K562 (cell line): ENCODE measurements around the gene BECN2. TPM values are rescaled to one million over a fixed set of nuclear protein-coding genes. Genes with fewer than 3 reads are reported as not detected.
A peak's percentile ranks its signal among the peaks of the same experiment; 100 is the strongest.

Source experiments
- ATAC-seq: fragments of 200-7000 bp; cut with Tn5 transposase; 3 replicates; pipeline ENCODE4 v1.9.1; 2020; ENCODE audit warnings: moderate library complexity
- BruUV-seq: library from RNA; stranded (reverse); fragments of 400-500 nt; replicated peaks from 2 replicates; lab custom pipeline; 2021; lab: Mats Ljungman, UMichigan
- CTCF ChIA-PET: fragments of 300-600 bp; formaldehyde crosslinking; extraction: SDS; loops from one replicate; lab custom pipeline; 2021; ENCODE audit warnings: low intra/inter-chr PET ratio; lab: Yijun Ruan, JAX
- POLR2A ChIA-PET: fragments of 300-600, 350-650 bp; sonication (Branson Sonifier 250); formaldehyde crosslinking; extraction: SDS; loops from one replicate; lab custom pipeline; 2021; ENCODE audit warnings: antibody characterized with exemption, inconsistent platforms; lab: Yijun Ruan, JAX
- DNase-seq, 4 experiments: peaks; one replicate each; pipeline versions ENCODE4 v3.0.0 to v3.0.0-alpha.2; 2011 to 2018; ENCODE audit warnings: low spot score in 3 of 4, mixed read lengths in 3 of 4; ENCODE audit errors: extremely low read depth in 1 of 4
- FAIRE-seq: peaks from 2 replicates; lab custom pipeline; 2011; peaks lifted over from hg19 to GRCh38; lab: Jason Lieb, UNC
- H2AFZ ChIP-seq: 2 replicates; pipeline ENCODE4 v1.6.0; 2011; ENCODE audit warnings: low read depth, low read length, control low read depth, inconsistent platforms
- H3K27ac ChIP-seq: fragments of 200-600 bp; 3 replicates; pipeline ENCODE4 v1.8.0; 2011; ENCODE audit warnings: low read depth, mild to moderate bottlenecking, control low read depth, inconsistent platforms, low read length, moderate library complexity, mixed read lengths; ENCODE audit errors: extremely low read depth
- H3K27me3 ChIP-seq, 2 experiments: fragments of 300-600 bp in 1 of 2; 2 replicates in 1 of 2; 3 replicates in 1 of 2; pipeline versions ENCODE4 v1.6.0 to v1.8.0; 2011; ENCODE audit warnings: inconsistent platforms in 2 of 2, low read length in 2 of 2, mild to moderate bottlenecking in 1 of 2, mixed read lengths in 1 of 2, moderate library complexity in 1 of 2; ENCODE audit not compliant: control insufficient read depth in 2 of 2, insufficient read depth in 2 of 2
- H3K36me3 ChIP-seq: fragments of 300-600 bp; 3 replicates; pipeline ENCODE4 v1.8.0; 2011; ENCODE audit warnings: mild to moderate bottlenecking, low read length, inconsistent platforms; ENCODE audit not compliant: control insufficient read depth, insufficient read depth
- H3K4me1 ChIP-seq, 2 experiments: fragments of 200-600 bp in 1 of 2; replicated peaks in 1 of 2; 2 replicates in 1 of 2; 3 replicates in 1 of 2; pipeline versions ENCODE4 v1.5.1 to v1.8.0; 2011; ENCODE audit warnings: inconsistent platforms in 2 of 2, low read length in 2 of 2, mild to moderate bottlenecking in 1 of 2, mixed read lengths in 1 of 2, moderate library complexity in 1 of 2; ENCODE audit not compliant: control insufficient read depth in 2 of 2, insufficient read depth in 2 of 2
- H3K4me2 ChIP-seq: 2 replicates; pipeline ENCODE4 v1.6.1; 2011; ENCODE audit warnings: low read length, control low read depth, inconsistent platforms, mixed read lengths; ENCODE audit not compliant: insufficient read depth
- H3K4me3 ChIP-seq: fragments of 200-600 bp; sonication (generic), shearing (Covaris generic); 2 replicates; pipeline ENCODE4 v1.5.1; 2016; ENCODE audit warnings: control low read depth, inconsistent platforms
- H3K79me2 ChIP-seq: fragments of 200-600 bp; 3 replicates; pipeline ENCODE4 v1.8.0; 2011; ENCODE audit warnings: low read length, inconsistent platforms; ENCODE audit not compliant: control insufficient read depth, insufficient read depth
- H3K9ac ChIP-seq, 2 experiments: 2 replicates each; pipeline versions ENCODE4 v1.6.0 to v1.6.1; 2011; ENCODE audit warnings: low read depth in 2 of 2, low read length in 2 of 2, control low read depth in 1 of 2, inconsistent platforms in 1 of 2, mild to moderate bottlenecking in 1 of 2, mixed read lengths in 1 of 2; ENCODE audit not compliant: insufficient read depth in 1 of 2
- H3K9me1 ChIP-seq: one replicate; pipeline ENCODE4 v1.6.0; 2011; ENCODE audit warnings: inconsistent platforms, mild to moderate bottlenecking, low read length, moderate library complexity; ENCODE audit not compliant: control insufficient read depth, insufficient read depth
- H3K9me3 ChIP-seq: replicated peaks from 2 replicates; pipeline ENCODE4 v1.5.1; 2011; ENCODE audit warnings: low read depth, low read length, inconsistent platforms; ENCODE audit not compliant: control insufficient read depth, insufficient read depth
- H4K20me1 ChIP-seq: replicated peaks from 2 replicates; pipeline ENCODE4 v1.6.1; 2011; ENCODE audit warnings: low read length, inconsistent platforms, mixed read lengths; ENCODE audit not compliant: control insufficient read depth, insufficient read depth
- BCL6 ChIP-seq: fragments of 250-450 bp; sonication (Bioruptor Pico); IDR thresholded peaks from 2 replicates; pipeline ENCODE4 v1.4.0; 2020
- BRCA1 ChIP-seq, 2 experiments: fragments of 450-650 bp in 1 of 2; sonication (generic) in 1 of 2; formaldehyde crosslinking in 1 of 2; IDR thresholded peaks; 2 replicates each; pipeline versions ENCODE4 v1.5.0 to v1.6.1; 2017 to 2020; ENCODE audit warnings: mild to moderate bottlenecking in 1 of 2, missing genetic modification reagents in 1 of 2
- DIDO1 ChIP-seq: fragments of 450-650 bp; IDR thresholded peaks from 2 replicates; pipeline ENCODE4 v1.6.1; 2016; ENCODE audit warnings: low read depth, missing biosample characterization, missing genetic modification characterization
- JUN ChIP-seq, 2 experiments: sonication (generic) in 1 of 2; formaldehyde crosslinking in 1 of 2; IDR thresholded peaks; 2 replicates each; pipeline versions ENCODE4 v1.6.1 to v1.8.0; 2012 to 2022; ENCODE audit warnings: borderline replicate concordance in 2 of 2, mild to moderate bottlenecking in 2 of 2, improper control_type of control experiment in 1 of 2, low read depth in 1 of 2, low read length in 1 of 2, missing genetic modification reagents in 1 of 2
- KAT2B ChIP-seq: IDR thresholded peaks from one replicate; pipeline ENCODE4 v1.6.1; 2012; ENCODE audit warnings: low read depth, mild to moderate bottlenecking, control low read depth, inconsistent platforms, low read length, moderate library complexity
- KHSRP ChIP-seq: fragments of 450-650 bp; IDR thresholded peaks from 2 replicates; pipeline ENCODE4 v1.6.1; 2017
- MXI1 ChIP-seq: IDR thresholded peaks from 2 replicates; pipeline ENCODE4 v1.6.1; 2011; ENCODE audit warnings: low read depth, mild to moderate bottlenecking, improper control_type of control experiment, low read length
- RHOXF2B ChIP-seq: fragments of 250-450 bp; sonication (Bioruptor Pico); conservative IDR thresholded peaks from 2 replicates; pipeline ENCODE4 v1.5.1; 2021
- SRF ChIP-seq, 2 experiments: fragments of 250-450, 450-650 bp in 1 of 2; sonication (Bioruptor Pico) in 1 of 2; sonication (generic) in 1 of 2; formaldehyde crosslinking; IDR thresholded peaks; 2 replicates each; pipeline versions ENCODE4 v1.5.0 to v1.5.1; 2020 to 2022; ENCODE audit warnings: mild to moderate bottlenecking in 1 of 2, missing genetic modification reagents in 1 of 2
- TAF9B ChIP-seq: fragments of 450-650 bp; IDR thresholded peaks from 2 replicates; pipeline ENCODE4 v1.6.1; 2018; ENCODE audit warnings: mild to moderate bottlenecking; ENCODE audit not compliant: partially characterized antibody
- ZFP1 ChIP-seq: fragments of 450-650 bp; formaldehyde crosslinking; IDR thresholded peaks from 2 replicates; pipeline ENCODE4 v1.4.0; 2020; ENCODE audit warnings: mild to moderate bottlenecking, mixed read lengths
- ZNF57 ChIP-seq: fragments of 450-650 bp; formaldehyde crosslinking; IDR thresholded peaks from 2 replicates; pipeline ENCODE4 v1.4.0; 2020; ENCODE audit warnings: mild to moderate bottlenecking, moderate library complexity
- whole genome bisulfite sequencing: fragments of 100-300 bp; shearing (Covaris generic); methylation state at CpG from one replicate; pipeline ENCODE4 v1.1.6; 2016; ENCODE audit warnings: low coverage, mixed read lengths; ENCODE audit not compliant: insufficient coverage; ENCODE audit errors: missing lambda C conversion rate; 5-methylcytosine and 5-hydroxymethylcytosine counted together
- in situ Hi-C: fragments of 300-500 bp; cut with MboI; formaldehyde crosslinking; loops from 4 replicates; pipeline ENCODE4 v1.15.0; 2018; ENCODE audit warnings: inconsistent platforms, mixed read lengths
- intact Hi-C: fragments of 100-400 bp; cut with micrococcal nuclease; formaldehyde crosslinking; loops from 2 replicates; pipeline ENCODE4 v1.14.2; 2022
- polyA plus RNA-seq, 8 experiments: library from polyadenylated mRNA; depleted of rRNA in 4 of 8; stranded (reverse) in 5 of 8; unstranded in 3 of 8; fragments of >200 nt; fragmentation: Nextera tagmentation in 2 of 8; fragmentation: Illumina TruSeq in 1 of 8; extraction: Ambion mirVana in 2 of 8; extraction: Trizol in 1 of 8; gene quantifications; 2 replicates each; pipeline versions ENCODE4 v1.2.1 to v1.2.3, GENCODE V29; 2011 to 2014; ENCODE audit warnings: inconsistent platforms in 1 of 8, missing spikeins in 1 of 8
- total RNA-seq, 7 experiments: library from RNA; depleted of rRNA in 6 of 7; stranded (reverse); fragments of >200 nt in 6 of 7; fragmentation: Illumina TruSeq in 2 of 7; extraction: Trizol in 2 of 7; gene quantifications; 2 replicates each; pipeline versions ENCODE4 v1.2.1 to v1.2.3, GENCODE V29; 2011 to 2021; ENCODE audit warnings: low replicate concordance in 1 of 7
- TF ChIP-seq, protein P1 (sequence below): fragments of 450-650 bp; IDR thresholded peaks from 2 replicates; pipeline ENCODE4 v1.6.1; 2016
- TF ChIP-seq, protein P2 (sequence below): fragments of 450-650 bp; conservative IDR thresholded peaks from 2 replicates; pipeline ENCODE4 v1.6.1; 2016; ENCODE audit warnings: missing genetic modification characterization, low read depth, mild to moderate bottlenecking, control low read depth, missing compliant biosample characterization
- TF ChIP-seq, protein P3 (sequence below): fragments of 250-450 bp; sonication (Bioruptor Pico); IDR thresholded peaks from 2 replicates; pipeline ENCODE4 v1.4.0; 2020; ENCODE audit warnings: mild to moderate bottlenecking, moderate library complexity

Gene BECN2
- total and polyA plus RNA-seq, 9 of the 15 experiments (the other 6 are each of a cell fraction or from before 2014, with no cell fraction given): not detected

DNA sequence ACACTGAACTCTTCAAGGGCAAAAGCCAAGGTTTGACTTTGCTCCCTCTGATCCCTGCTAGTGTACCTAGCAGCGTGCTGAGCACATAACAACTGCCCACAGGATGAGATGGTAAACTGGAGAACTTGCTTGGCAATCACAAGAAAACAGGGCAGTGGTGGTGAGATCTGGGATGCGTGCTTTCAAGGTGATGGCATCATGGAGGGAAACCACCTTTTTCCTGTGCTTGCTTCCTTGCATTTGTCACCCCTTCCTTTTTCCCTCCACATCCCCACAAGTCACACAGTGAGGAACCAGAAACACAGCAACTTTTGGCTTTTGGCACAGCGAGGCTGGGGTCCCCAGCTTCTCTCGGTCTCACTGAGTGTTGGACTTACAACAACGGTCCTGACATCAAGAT lies 31.4 kb upstream of the BECN2 start:
- intact Hi-C loops: no loop called here

DNA sequence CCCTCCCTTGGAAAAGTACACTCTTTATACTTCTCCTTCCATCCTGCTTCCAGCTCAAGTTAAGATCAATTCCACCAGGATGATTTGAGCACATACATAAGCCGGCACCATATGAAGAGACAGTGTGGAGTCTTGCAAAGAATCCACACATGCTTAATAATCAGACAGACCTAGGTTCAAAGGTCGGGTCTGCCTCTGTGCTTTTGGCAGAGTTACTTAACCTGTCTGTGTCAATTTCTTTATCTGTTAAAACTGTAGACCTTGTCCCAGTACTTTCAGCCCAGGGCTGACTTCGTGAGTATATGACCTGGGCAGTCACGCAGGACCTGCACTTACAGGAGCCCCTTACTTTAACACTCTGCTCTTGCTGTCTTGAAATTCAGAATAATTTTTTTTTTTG lies 30.2 kb upstream of the BECN2 start:
- peaks cover 28 to 64% of the 10 kb centered on the region in 2 experiments for H3K27me3 ChIP-seq
- in situ Hi-C loops: no loop called here
- 4% methylated on average over 4 of the region's 4 CpGs for WGBS
- no peak overlapping the region for H3K9ac ChIP-seq
- H3K4me3 ChIP-seq: no peak overlapping the region
- no peaks in the 10 kb centered on the region for H3K4me1 ChIP-seq
- DNase-seq (no peak), ATAC-seq (no peak), FAIRE-seq (peak; percentile 42)
- no peaks in the 10 kb centered on the region for H3K36me3 ChIP-seq
- ChIA-PET CTCF (no interaction called here), POLR2A (interaction anchor here (0.6 kb wide), 1 partner anchor 255 kb away, joined by 3 read pairs; no protein-coding TSS in a partner anchor)
- no peaks in the 10 kb centered on the region for H3K79me2 ChIP-seq
- intact Hi-C loops: no loop called here
- H3K9me3 ChIP-seq: no peaks in the 10 kb centered on the region
- no peak overlapping the region for H3K27ac ChIP-seq
- no TSS peak for BruUV-seq
- H4K20me1 ChIP-seq: no peaks in the 10 kb centered on the region
- H3K9me1 ChIP-seq: no peaks in the 10 kb centered on the region
- H3K4me2 ChIP-seq: no peak overlapping the region
- H2AFZ ChIP-seq: no peak overlapping the region
- no peak for TF ChIP-seq JUN (IDR thresholded peaks at IDR 0.05; ENCODE audit: borderline replicate concordance, low read depth, low read length)
- no peak for TF ChIP-seq JUN (CRISPR knock-in tag; IDR thresholded peaks at IDR 0.05; ENCODE audit: borderline replicate concordance)
- TF ChIP-seq, protein P1, sequence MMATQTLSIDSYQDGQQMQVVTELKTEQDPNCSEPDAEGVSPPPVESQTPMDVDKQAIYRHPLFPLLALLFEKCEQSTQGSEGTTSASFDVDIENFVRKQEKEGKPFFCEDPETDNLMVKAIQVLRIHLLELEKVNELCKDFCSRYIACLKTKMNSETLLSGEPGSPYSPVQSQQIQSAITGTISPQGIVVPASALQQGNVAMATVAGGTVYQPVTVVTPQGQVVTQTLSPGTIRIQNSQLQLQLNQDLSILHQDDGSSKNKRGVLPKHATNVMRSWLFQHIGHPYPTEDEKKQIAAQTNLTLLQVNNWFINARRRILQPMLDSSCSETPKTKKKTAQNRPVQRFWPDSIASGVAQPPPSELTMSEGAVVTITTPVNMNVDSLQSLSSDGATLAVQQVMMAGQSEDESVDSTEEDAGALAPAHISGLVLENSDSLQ: no peak
- TF ChIP-seq KHSRP: no peak
- TF ChIP-seq MXI1: no peak
- TF ChIP-seq BCL6 (CRISPR knock-in tag): no peak
- no peak for TF ChIP-seq KAT2B
- no peak for TF ChIP-seq BRCA1 (IDR thresholded peaks at IDR 0.05)
- TF ChIP-seq BRCA1 (CRISPR knock-in tag; IDR thresholded peaks at IDR 0.05): no peak
- no peak for TF ChIP-seq ZNF57 (CRISPR knock-in tag)
- TF ChIP-seq, protein P2, sequence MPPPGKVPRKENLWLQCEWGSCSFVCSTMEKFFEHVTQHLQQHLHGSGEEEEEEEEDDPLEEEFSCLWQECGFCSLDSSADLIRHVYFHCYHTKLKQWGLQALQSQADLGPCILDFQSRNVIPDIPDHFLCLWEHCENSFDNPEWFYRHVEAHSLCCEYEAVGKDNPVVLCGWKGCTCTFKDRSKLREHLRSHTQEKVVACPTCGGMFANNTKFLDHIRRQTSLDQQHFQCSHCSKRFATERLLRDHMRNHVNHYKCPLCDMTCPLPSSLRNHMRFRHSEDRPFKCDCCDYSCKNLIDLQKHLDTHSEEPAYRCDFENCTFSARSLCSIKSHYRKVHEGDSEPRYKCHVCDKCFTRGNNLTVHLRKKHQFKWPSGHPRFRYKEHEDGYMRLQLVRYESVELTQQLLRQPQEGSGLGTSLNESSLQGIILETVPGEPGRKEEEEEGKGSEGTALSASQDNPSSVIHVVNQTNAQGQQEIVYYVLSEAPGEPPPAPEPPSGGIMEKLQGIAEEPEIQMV (tag): no peak

More for the DNA sequence above, 31.4 kb upstream of the BECN2 start:
- Histone ChIP-seq H3K9me3 (no peaks in the 10 kb centered on the region), H3K9ac (no peak overlapping the region), H4K20me1 (no peaks in the 10 kb centered on the region), H3K27me3 (peaks cover 24 to 53% of the 10 kb centered on the region in 2 experiments), H3K79me2 (no peaks in the 10 kb centered on the region), H3K4me1 (no peaks in the 10 kb centered on the region), H2AFZ (no peak overlapping the region), H3K4me3 (no peak overlapping the region), H3K4me2 (no peak overlapping the region), H3K36me3 (no peaks in the 10 kb centered on the region), H3K9me1 (no peaks in the 10 kb centered on the region), H3K27ac (no peak overlapping the region)
- DNase-seq (no peak), ATAC-seq (no peak), FAIRE-seq (no peak)
- in situ Hi-C loops: no loop called here
- WGBS: 5% methylated on average over 5 of the region's 5 CpGs
- ChIA-PET POLR2A (no interaction called here), CTCF (no interaction called here)
- TF ChIP-seq, protein P3, sequence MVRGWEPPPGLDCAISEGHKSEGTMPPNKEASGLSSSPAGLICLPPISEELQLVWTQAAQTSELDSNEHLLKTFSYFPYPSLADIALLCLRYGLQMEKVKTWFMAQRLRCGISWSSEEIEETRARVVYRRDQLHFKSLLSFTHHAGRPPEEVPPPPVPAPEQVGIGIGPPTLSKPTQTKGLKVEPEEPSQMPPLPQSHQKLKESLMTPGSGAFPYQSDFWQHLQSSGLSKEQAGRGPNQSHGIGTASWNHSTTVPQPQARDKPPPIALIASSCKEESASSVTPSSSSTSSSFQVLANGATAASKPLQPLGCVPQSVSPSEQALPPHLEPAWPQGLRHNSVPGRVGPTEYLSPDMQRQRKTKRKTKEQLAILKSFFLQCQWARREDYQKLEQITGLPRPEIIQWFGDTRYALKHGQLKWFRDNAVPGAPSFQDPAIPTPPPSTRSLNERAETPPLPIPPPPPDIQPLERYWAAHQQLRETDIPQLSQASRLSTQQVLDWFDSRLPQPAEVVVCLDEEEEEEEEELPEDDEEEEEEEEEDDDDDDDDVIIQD (CRISPR knock-in tag): no peak
- TF ChIP-seq RHOXF2B (no peak), SRF (CRISPR knock-in tag; IDR thresholded peaks at IDR 0.05) (no peak), TAF9B (no peak), ZFP1 (CRISPR knock-in tag) (no peak), DIDO1 (tag) (no peak)
- no TSS peak for BruUV-seq
